Chondrocyte (in vitro differentiated cells): ENCODE measurements around the gene TTC34. TPM values are rescaled to one million over a fixed set of nuclear protein-coding genes. Genes with fewer than 3 reads are reported as not detected.

ENCODE experiments used
- DNase-seq: peaks from one replicate; pipeline ENCODE4 v3.0.0; 2021; ENCODE audit warnings: mixed read lengths, low spot score
- H3K27ac Mint-ChIP-seq: one replicate; pipeline ENCODE4 v1.8.0; 2021; ENCODE audit warnings: mild to moderate bottlenecking, moderate library complexity, mixed read lengths; ENCODE audit not compliant: unreplicated experiment
- H3K27me3 Mint-ChIP-seq: 2 replicates; pipeline ENCODE4 v1.8.0; 2021; ENCODE audit warnings: low read depth, mixed read lengths
- H3K36me3 Mint-ChIP-seq: 2 replicates; pipeline ENCODE4 v1.8.0; 2021; ENCODE audit warnings: low read depth, mixed read lengths
- H3K4me1 Mint-ChIP-seq: 2 replicates; pipeline ENCODE4 v1.8.0; 2021; ENCODE audit warnings: low read depth, mild to moderate bottlenecking, mixed read lengths
- H3K4me3 Mint-ChIP-seq: one replicate; pipeline ENCODE4 v1.8.0; 2021; ENCODE audit warnings: mild to moderate bottlenecking, moderate library complexity, mixed read lengths; ENCODE audit not compliant: unreplicated experiment
- H3K9me3 Mint-ChIP-seq: 2 replicates; pipeline ENCODE4 v1.8.0; 2021; ENCODE audit warnings: low read depth, mixed read lengths
- total RNA-seq: library from RNA; stranded (reverse); gene quantifications from 3 replicates; pipeline ENCODE4 v1.2.1, GENCODE V29; 2021
- TF ChIP-seq, protein P1 (sequence below): fragments of 200-600 bp; sonication (generic); IDR thresholded peaks from 2 replicates; pipeline ENCODE4 v1.5.0; 2021; ENCODE audit warnings: antibody characterized with exemption, mild to moderate bottlenecking, moderate library complexity

Gene TTC34
- total RNA-seq, 1 donor from 2014 or later: 0.60 TPM

DNA sequence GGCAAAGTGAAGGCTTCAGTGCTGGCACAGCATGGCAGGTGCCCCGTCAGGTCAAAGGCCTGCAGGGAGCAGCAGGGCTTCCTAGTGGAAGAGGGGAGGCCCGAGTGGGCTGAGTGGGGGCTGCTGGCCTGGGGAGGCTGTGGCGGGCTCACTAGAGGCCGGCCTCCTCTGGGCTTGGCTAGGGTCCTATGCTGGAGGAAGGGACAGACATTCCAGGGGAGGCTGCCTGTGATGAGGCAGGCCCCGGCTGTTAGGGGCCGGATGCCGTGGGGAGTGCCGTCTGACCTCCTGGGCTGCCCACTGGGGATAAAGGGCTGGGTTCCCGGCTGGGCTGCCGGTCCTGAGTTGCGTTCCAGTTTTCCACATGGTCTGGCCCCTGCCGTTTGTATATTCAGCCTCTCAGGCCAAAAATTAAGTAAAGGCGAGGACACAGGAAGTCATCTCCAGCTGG is 193.8 kb downstream of the TTC34 start:
- Mint-ChIP-seq H3K9me3 (no peaks in the 10 kb centered on the region), H3K4me1 (peaks cover 7% of the 10 kb centered on the region), H3K4me3 (no peak overlapping the region), H3K27ac (no peak overlapping the region), H3K36me3 (no peaks in the 10 kb centered on the region), H3K27me3 (peaks cover 2% of the 10 kb centered on the region)
- TF ChIP-seq, protein P1, sequence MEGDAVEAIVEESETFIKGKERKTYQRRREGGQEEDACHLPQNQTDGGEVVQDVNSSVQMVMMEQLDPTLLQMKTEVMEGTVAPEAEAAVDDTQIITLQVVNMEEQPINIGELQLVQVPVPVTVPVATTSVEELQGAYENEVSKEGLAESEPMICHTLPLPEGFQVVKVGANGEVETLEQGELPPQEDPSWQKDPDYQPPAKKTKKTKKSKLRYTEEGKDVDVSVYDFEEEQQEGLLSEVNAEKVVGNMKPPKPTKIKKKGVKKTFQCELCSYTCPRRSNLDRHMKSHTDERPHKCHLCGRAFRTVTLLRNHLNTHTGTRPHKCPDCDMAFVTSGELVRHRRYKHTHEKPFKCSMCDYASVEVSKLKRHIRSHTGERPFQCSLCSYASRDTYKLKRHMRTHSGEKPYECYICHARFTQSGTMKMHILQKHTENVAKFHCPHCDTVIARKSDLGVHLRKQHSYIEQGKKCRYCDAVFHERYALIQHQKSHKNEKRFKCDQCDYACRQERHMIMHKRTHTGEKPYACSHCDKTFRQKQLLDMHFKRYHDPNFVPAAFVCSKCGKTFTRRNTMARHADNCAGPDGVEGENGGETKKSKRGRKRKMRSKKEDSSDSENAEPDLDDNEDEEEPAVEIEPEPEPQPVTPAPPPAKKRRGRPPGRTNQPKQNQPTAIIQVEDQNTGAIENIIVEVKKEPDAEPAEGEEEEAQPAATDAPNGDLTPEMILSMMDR: no peak
- no peak for DNase-seq

DNA sequence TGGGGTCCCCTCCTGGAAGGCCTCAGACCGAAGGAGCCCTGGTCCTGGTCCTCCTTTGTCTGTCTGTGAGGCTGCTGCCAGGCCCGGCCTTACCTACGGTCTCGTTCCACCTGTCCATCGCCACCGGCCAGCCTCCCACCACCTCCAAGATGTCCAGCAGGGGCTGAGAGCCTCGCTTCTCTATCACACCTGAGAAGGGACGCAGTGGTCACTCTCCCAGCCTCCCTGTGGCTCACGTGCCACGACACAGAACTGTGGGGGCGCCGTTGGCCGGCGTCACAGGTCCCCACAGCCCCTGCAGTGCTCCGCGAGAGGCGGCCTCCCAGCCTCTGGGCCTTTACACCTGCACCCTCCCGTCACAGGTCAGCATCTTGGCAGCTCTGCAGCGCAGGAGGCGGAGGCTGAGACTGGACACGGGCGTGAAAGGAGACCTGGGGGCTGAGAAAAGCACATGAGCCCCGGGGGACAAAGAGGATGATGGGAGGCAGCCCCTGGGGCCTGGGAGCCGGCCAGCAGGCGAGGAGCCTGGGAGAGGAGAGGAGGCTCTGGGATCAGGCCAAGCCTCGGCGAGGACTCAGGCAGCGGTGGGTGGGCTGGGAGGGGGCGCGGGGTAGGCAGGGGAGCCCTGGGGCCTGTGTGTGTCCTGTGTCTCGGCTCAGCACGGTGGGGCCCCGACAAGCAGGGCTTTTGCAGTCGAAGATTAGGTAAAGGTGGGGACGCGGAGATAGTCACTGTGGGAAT is 194.4 kb downstream of the TTC34 start:
- TF ChIP-seq, protein P1: no peak
- Mint-ChIP-seq H3K4me3 (no peak overlapping the region), H3K27ac (no peak overlapping the region), H3K4me1 (peaks cover 7% of the 10 kb centered on the region), H3K36me3 (peaks cover 3% of the 10 kb centered on the region), H3K9me3 (no peaks in the 10 kb centered on the region), H3K27me3 (peaks cover 9% of the 10 kb centered on the region)
- no peak for DNase-seq

GRCh38 chr1:2606396-2606880 is 195.1 kb downstream of the TTC34 start:
- H3K27ac Mint-ChIP-seq: no peak overlapping the region
- peaks cover 14% of the 10 kb centered on the region for H3K27me3 Mint-ChIP-seq
- H3K9me3 Mint-ChIP-seq: no peaks in the 10 kb centered on the region
- no peak overlapping the region for H3K4me3 Mint-ChIP-seq
- TF ChIP-seq, protein P1: no peak
- peaks cover 3% of the 10 kb centered on the region for H3K36me3 Mint-ChIP-seq
- H3K4me1 Mint-ChIP-seq: peaks cover 7% of the 10 kb centered on the region
- DNase-seq: no peak

DNA sequence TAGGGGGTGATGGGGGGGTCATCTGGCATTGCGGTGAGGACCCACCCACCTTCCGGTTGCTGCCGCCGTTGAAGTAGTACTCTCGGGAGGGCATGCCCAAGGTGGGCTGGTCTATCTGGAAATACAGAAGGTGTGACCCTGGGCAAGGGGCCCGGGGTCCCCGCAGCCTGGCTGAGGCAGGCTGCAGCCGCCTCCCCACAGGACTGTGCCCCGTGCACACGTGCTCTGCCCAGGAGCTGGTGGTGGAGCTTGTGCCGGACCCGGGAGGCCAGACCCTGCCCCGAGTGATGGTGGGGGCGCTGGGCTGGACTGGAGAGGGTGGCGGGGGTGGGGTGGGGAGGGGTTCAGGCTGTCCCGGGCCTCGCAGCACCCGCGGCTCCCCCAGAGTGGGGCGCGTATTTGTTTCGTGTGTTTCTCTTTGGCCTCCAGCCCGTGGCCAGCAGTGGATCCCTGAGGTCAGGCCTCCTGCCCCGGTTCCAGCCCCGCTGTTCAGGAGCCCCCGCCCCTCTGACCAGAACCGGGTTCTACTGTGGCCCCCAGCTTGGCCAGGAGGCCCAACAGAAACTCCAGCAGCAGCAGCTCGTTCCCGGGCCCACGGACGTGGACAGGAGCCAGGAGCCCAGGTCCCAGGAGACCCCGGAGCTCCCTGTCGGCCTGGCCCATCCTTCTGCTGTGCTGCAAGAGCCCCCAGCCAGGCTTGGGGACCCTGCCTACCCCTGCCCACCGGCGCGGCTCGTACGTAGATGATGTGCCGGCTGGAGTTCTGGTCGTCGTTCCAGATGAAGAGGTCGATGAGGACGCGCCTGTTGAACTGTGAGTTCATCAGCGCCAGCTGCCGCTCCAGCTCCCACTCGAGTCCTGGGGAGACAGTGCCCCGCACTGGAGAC is 195.7 kb downstream of the TTC34 start:
- H3K4me3 Mint-ChIP-seq: no peak overlapping the region
- TF ChIP-seq, protein P1: no peak
- peak; percentile 93 for DNase-seq
- peaks cover 3% of the 10 kb centered on the region for H3K36me3 Mint-ChIP-seq
- no peaks in the 10 kb centered on the region for H3K9me3 Mint-ChIP-seq
- peaks cover 7% of the 10 kb centered on the region for H3K4me1 Mint-ChIP-seq
- H3K27me3 Mint-ChIP-seq: peaks cover 21% of the 10 kb centered on the region
- H3K27ac Mint-ChIP-seq: no peak overlapping the region

DNA sequence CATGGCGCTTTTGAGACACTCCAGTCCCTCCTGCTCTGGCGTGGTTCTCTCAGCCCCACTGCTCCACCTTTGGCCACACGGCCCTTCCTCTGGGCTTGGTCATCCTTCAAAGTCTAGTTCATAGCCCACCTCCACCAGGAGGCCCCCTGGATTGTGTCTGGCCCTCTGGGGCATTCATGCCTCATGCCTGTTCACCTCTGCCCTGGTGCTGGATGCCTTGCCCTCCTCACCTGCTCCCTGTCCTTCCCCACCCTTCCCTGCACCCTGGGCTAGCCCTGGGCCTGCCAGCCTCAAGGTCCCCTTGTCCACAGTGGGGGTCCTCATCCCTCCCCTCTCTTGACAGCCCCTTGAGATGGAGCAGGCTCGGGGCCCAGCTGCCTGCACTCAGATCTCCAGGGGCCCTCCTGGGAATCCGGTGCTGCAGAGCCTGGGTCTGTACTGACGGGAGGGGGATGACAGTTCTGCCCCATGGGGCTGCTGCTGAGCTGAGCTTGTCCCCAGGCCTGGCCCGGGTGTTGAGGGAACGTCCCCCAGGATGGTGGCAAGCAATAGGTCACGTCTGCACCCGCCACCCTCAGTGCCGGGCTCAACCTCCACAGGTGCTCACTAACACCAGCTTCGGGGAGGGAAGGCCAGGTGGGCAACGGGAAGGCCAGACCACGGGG is 196.5 kb downstream of the TTC34 start:
- DNase-seq: no peak
- Mint-ChIP-seq H3K27me3 (peaks cover 21% of the 10 kb centered on the region), H3K27ac (no peak overlapping the region), H3K9me3 (no peaks in the 10 kb centered on the region), H3K4me1 (no peaks in the 10 kb centered on the region), H3K4me3 (no peak overlapping the region), H3K36me3 (peaks cover 3% of the 10 kb centered on the region)
- TF ChIP-seq, protein P1: no peak
